DMS 273 (cell line): ENCODE results near the gene RAVER2.
"Not testable (repeated sequence)": the region's sequence is repeated elsewhere in the genome, so short reads cannot be mapped to it uniquely, and the experiment has no call there.

Source experiments
- DNase-seq: peaks from one replicate; lab custom pipeline; 2025; ENCODE audit not compliant: unreplicated experiment; lab: John Stamatoyannopoulos, UW

The RAVER2 gene

GRCh38 chr1:64744492-64745180 lies at the start of gene RAVER2:
Gene RAVER2, plus strand, starts transcription at chr1:64745075. Its CDS starts 98 bp downstream, at chr1:64745173.
- DNase-seq, result peak; percentile 93

GRCh38 chr1:64696879-64697278 lies 48.0 kb upstream of the RAVER2 start:
- DNase-seq, result no peak

DNA sequence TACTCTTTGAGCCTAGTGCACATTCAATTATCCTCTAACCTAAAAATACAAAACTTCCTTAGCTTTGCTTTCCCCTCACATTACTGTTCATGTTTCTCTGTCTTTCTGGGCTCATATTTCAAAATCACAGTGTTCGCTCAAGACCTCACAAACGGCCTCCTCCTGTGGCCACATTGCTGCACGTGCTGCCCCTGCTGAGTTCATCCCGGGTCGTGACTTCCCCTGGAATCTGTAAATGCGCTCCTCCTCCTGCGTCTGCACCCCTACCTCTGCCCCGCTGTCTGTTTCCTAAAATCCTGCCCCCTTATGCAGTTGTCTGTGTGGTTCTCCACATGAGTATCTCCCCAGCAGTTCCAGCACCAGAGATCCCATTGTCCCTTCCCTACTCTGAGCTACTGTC lies 45.5 kb upstream of the RAVER2 start:
- no peak for DNase-seq

- DNase-seq, result no peak
Measured at GRCh38 chr1:64701071-64701470, 43.8 kb upstream of the RAVER2 start.

DNA sequence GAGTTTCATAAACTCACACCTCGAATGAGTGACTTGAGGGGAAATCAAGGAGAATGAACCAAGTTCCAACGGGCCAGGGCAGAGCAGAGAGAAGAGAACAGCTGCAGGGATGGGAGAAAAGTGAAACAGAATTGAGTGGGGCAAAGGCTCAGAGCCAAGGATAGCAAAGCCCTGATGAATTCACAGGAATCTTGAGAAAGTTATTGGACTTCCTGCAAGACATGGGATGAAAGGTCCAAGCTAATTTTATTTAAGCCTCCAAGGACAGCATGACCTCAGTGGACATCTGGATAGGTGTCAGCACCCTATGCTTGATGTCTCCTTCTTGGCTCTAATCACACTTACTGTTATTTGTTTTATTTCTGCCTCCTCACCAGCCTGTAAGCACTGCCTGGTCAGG lies 43.0 kb upstream of the RAVER2 start:
- DNase-seq, result no peak

GRCh38 chr1:64702670-64703069 lies 42.2 kb upstream of the RAVER2 start:
- DNase-seq, result not testable (repeated sequence)

DNA sequence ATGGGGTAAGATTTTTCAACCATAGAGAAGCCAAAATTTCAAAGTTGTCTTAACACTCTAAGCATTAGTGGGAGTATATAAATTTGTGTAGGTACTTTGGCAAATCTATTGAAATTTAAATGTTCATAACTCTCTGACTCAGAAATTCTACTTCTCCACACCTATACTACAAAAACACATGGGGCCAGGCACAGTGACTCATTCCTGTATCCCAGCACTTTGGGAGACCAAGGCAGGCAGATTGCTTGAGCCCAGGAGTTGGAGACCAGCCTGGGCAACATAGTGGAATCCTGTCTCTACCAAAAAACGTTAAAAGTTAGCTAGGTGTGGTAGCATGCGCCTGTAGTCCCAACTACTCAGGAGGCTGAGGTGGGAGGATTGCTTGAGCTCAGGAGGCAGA lies 41.3 kb upstream of the RAVER2 start:
- no peak for DNase-seq

DNA sequence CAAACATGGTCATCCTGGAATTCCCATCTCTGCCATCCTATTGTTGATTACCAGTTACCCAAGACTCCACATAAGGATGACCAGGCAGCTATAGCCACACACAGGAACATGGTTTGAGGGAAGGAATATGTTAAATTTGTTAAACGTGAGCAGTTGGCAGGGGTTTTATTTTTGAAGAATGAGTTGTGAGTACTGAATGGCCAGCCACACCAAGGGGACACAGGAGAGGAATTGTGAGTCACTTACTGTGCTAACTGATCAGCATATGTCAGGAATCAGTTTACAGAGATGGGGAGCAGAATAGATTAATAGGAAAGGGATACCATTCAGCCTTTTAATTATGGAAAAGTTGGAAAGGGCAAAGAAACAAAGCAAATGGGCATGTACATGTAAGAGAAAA lies 39.3 kb upstream of the RAVER2 start:
- no peak for DNase-seq

DNA sequence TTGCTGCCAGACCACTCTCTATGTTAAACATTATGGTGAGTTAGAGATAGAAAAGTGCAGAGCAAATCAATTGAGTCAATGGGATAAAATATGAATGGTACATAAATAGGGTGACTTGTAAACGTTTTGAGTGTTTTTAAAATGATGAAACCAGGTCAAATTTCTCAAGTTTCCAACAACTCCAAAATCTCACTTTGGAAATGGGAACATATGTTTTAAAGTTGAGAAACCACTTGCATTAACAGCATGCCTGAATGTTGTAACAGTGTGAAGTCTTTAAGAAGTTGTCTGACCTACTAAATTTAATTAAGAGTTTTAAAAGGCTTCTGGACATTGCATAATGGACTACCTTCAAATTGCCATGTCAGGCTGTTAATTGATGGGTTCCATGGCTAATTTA lies 33.6 kb upstream of the RAVER2 start:
- no peak for DNase-seq

- no peak for DNase-seq
Measured at GRCh38 chr1:64712049-64712448, 32.8 kb upstream of the RAVER2 start.

DNA sequence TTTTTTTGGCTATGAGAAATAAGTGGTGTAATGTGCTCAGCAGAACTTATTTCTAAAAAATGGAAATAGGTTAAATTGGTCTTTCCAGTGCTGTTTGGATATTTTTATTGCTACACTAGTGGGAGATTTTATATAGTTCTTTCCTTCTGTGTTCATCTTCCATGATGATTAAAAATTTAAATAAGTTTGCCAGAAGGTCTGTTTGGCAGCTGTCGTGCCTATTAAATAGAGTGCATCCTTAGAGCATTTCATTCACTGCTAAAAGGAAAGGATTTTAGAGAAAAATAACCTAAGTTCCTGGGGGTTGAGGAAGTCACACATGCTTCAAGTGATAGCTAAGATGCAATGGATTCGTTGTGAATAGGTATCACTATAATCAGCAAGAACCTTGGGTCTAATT lies 29.7 kb upstream of the RAVER2 start:
- DNase-seq, result peak; percentile 34

GRCh38 chr1:64721135-64721534 lies 23.7 kb upstream of the RAVER2 start:
- no peak for DNase-seq

DNA sequence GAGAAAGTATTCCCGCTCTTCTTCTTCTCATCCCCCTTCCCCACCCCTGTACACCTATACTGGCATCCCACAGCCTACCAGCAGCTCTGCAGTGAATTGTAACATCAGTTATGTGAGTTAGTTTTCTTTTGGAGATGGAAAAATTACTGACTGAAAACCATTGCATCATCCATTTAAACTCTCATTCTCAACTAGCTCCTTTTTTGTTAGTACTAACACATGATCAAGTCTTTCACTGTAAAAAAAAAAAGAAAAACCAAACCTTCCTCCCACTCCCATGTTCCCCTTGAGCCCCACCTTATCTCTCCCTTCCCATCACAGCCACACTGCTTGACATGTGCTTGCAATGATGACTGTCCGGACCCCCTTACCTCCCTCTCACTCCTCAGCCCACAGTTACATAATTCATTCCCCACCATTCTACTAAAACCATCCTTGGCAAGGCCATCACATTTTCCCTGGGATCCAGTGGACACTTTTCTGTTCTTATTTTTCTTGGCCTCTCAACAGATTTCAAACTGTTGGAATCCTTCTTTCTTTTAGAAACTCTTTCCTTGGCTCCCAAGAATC lies 23.2 kb upstream of the RAVER2 start:
- DNase-seq, result no peak

- no peak for DNase-seq
Measured at GRCh38 chr1:64727861-64728260, 17.0 kb upstream of the RAVER2 start.

GRCh38 chr1:64733581-64734286 lies 11.1 kb upstream of the RAVER2 start:
- DNase-seq, result no peak

- DNase-seq, result no peak
Measured at GRCh38 chr1:64734287-64734652, 10.6 kb upstream of the RAVER2 start.

- DNase-seq, result not testable (repeated sequence)
Measured at GRCh38 chr1:64740687-64741086, 4.2 kb upstream of the RAVER2 start.

GRCh38 chr1:64743954-64744491 lies 852 bp upstream of the RAVER2 start:
- DNase-seq, result peak; percentile 54

GRCh38 chr1:64745181-64745985 lies 508 bp downstream of the RAVER2 start:
- peak; percentile 74 for DNase-seq

- peak; percentile 45 for DNase-seq
Measured at GRCh38 chr1:64745986-64746940, 1.4 kb downstream of the RAVER2 start.
